Smooth muscle cell (in vitro differentiated cells): ENCODE results near the gene PTPN11. TPM values are rescaled to one million over a fixed set of nuclear protein-coding genes. Genes with fewer than 3 reads are reported as not detected.

Source experiments
- DNase-seq: peaks from one replicate; lab custom pipeline; 2025; ENCODE audit not compliant: unreplicated experiment; lab: John Stamatoyannopoulos, UW
- H2AFZ ChIP-seq: fragments of 200-600 bp; sonication (generic); 2 replicates; pipeline ENCODE4 v1.6.0; 2016; ENCODE audit warnings: antibody characterized with exemption, low read depth, mild to moderate bottlenecking
- H3F3A ChIP-seq: fragments of 200-600 bp; sonication (generic); 2 replicates; pipeline ENCODE4 v1.6.0; 2017; ENCODE audit warnings: antibody characterized with exemption, low read depth
- H3K27ac ChIP-seq: fragments of 200-600 bp; sonication (generic); 2 replicates; pipeline ENCODE4 v1.5.1; 2016; ENCODE audit warnings: low read depth, mild to moderate bottlenecking
- H3K27me3 ChIP-seq: fragments of 200-600 bp; sonication (generic); 2 replicates; pipeline ENCODE4 v1.6.1; 2016; ENCODE audit warnings: low read depth, mild to moderate bottlenecking
- H3K36me3 ChIP-seq: fragments of 200-600 bp; sonication (generic); 2 replicates; pipeline ENCODE4 v1.5.1; 2016; ENCODE audit warnings: low read depth
- H3K4me1 ChIP-seq: fragments of 200-600 bp; sonication (generic); 2 replicates; pipeline ENCODE4 v1.5.1; 2016; ENCODE audit warnings: low read depth
- H3K4me2 ChIP-seq: fragments of 200-600 bp; sonication (generic); 2 replicates; pipeline ENCODE4 v1.6.0; 2016; ENCODE audit warnings: mild to moderate bottlenecking
- H3K4me3 ChIP-seq: fragments of 200-600 bp; sonication (generic); 2 replicates; pipeline ENCODE4 v1.5.1; 2016; ENCODE audit warnings: mild to moderate bottlenecking
- H3K79me2 ChIP-seq: fragments of 200-600 bp; sonication (generic); 2 replicates; pipeline ENCODE4 v1.6.0; 2016; ENCODE audit warnings: low read depth, mild to moderate bottlenecking
- H3K9ac ChIP-seq: fragments of 200-600 bp; sonication (generic); 2 replicates; pipeline ENCODE4 v1.6.0; 2016; ENCODE audit warnings: low read depth
- H3K9me3 ChIP-seq: fragments of 200-600 bp; sonication (generic); replicated peaks from 2 replicates; pipeline ENCODE4 v1.5.1; 2016; ENCODE audit warnings: low read depth
- H4K20me1 ChIP-seq: fragments of 200-600 bp; sonication (generic); 2 replicates; pipeline ENCODE4 v1.6.0; 2016; ENCODE audit warnings: low read depth
- WGBS: methylation state at CpG from one replicate; pipeline ENCODE4 v1.1.7; 2016; ENCODE audit warnings: low lambda C conversion rate; 5-methylcytosine and 5-hydroxymethylcytosine counted together
- polyA plus RNA-seq: library from polyadenylated mRNA; unstranded; fragments of >200 nt; fragmentation: Nextera tagmentation; extraction: Ambion mirVana; gene quantifications from 2 replicates; pipeline ENCODE4 v1.2.1, GENCODE V29; 2016
- total RNA-seq: library from RNA; depleted of rRNA; stranded (reverse); fragments of >200 nt; gene quantifications from 2 replicates; pipeline ENCODE4 v1.2.3, GENCODE V29; 2014
- TF ChIP-seq, protein P1 (sequence below): fragments of 200-600 bp; sonication (generic); IDR thresholded peaks from 2 replicates; pipeline ENCODE4 v1.5.1; 2017; ENCODE audit warnings: borderline replicate concordance, mild to moderate bottlenecking, antibody characterized with exemption; ENCODE audit not compliant: insufficient read depth, poor library complexity, severe bottlenecking

The PTPN11 gene
- total RNA-seq (73.7 and 77.2 TPM in 2 replicates), polyA plus RNA-seq (44.6 and 60.7 TPM in 2 replicates)

DNA sequence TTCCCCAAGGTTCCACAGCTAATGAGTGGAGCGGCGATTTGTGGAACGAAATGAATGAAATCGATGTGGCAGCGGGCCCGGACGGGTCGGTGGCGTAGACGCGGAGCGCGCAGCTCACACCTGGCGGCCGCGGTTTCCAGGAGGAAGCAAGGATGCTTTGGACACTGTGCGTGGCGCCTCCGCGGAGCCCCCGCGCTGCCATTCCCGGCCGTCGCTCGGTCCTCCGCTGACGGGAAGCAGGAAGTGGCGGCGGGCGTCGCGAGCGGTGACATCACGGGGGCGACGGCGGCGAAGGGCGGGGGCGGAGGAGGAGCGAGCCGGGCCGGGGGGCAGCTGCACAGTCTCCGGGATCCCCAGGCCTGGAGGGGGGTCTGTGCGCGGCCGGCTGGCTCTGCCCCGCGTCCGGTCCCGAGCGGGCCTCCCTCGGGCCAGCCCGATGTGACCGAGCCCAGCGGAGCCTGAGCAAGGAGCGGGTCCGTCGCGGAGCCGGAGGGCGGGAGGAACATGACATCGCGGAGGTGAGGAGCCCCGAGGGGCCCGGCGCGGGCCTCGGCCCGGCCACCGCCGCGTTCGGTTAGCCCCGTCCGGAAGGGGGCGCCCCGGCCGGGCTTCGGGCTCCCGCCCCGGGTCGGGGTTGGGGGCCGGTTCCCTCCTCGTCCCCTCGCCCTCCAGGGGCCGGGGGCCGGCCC is at the start of gene PTPN11:
Gene PTPN11 (plus strand): TSS at position 340 of the 689 bp plus-strand sequence. CDS start 165 bp downstream, at position 505.
- Histone ChIP-seq H2AFZ (peak within 1 kb of the TSS; percentile 64), H3K4me1 (peaks cover 15% of the 10 kb centered on the region), H4K20me1 (peaks cover 42% of the 10 kb centered on the region), H3F3A (no peaks in the 10 kb centered on the region), H3K9ac (peak within 1 kb of the TSS; percentile 100), H3K4me3 (peak within 1 kb of the TSS; percentile 79), H3K79me2 (peaks cover 56% of the 10 kb centered on the region), H3K27ac (peak within 1 kb of the TSS; percentile 97), H3K27me3 (no peaks in the 10 kb centered on the region), H3K9me3 (no peaks in the 10 kb centered on the region), H3K36me3 (no peaks in the 10 kb centered on the region), H3K4me2 (peak within 1 kb of the TSS; percentile 94)
- DNase-seq: peak; percentile 81
- TF ChIP-seq, protein P1, sequence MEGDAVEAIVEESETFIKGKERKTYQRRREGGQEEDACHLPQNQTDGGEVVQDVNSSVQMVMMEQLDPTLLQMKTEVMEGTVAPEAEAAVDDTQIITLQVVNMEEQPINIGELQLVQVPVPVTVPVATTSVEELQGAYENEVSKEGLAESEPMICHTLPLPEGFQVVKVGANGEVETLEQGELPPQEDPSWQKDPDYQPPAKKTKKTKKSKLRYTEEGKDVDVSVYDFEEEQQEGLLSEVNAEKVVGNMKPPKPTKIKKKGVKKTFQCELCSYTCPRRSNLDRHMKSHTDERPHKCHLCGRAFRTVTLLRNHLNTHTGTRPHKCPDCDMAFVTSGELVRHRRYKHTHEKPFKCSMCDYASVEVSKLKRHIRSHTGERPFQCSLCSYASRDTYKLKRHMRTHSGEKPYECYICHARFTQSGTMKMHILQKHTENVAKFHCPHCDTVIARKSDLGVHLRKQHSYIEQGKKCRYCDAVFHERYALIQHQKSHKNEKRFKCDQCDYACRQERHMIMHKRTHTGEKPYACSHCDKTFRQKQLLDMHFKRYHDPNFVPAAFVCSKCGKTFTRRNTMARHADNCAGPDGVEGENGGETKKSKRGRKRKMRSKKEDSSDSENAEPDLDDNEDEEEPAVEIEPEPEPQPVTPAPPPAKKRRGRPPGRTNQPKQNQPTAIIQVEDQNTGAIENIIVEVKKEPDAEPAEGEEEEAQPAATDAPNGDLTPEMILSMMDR: peak; percentile 59
- WGBS: 2% methylated on average over 48 of the region's 89 CpGs

DNA sequence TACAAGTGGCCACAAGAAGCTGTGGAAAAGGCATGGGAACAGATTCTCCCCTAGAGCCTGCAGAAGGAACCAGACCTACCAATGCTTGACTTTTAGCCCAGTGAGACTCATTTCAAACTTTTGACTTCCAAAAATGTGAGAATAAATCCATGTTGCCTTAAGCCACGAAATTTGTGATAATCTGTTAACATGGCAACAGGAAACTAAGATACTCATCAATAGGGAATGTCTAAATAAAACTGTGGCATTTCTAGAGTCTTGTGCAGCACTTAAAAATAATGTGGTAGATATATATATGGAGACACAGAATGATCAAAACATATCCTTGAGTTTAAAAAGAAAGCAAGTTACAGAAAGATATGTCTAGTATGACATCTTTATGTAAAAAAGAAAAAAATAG is 48.5 kb upstream of the PTPN11 start:
- DNase-seq: no peak
- TF ChIP-seq, protein P1: no peak
- 70% methylated on average over 1 of the region's 1 CpG for whole genome bisulfite sequencing
- peaks cover 93% of the 10 kb centered on the region for H3K79me2 ChIP-seq
- no peaks in the 10 kb centered on the region for H3K9me3 ChIP-seq
- H3K36me3 ChIP-seq: no peaks in the 10 kb centered on the region
- no peak overlapping the region for H3K27ac ChIP-seq
- H3K27me3 ChIP-seq: no peaks in the 10 kb centered on the region
- peaks cover 97% of the 10 kb centered on the region for H4K20me1 ChIP-seq
- no peak overlapping the region for H3K4me3 ChIP-seq
- H3F3A ChIP-seq: no peaks in the 10 kb centered on the region
- no peak overlapping the region for H3K4me2 ChIP-seq
- no peak overlapping the region for H2AFZ ChIP-seq
- H3K9ac ChIP-seq: no peak overlapping the region
- H3K4me1 ChIP-seq: no peaks in the 10 kb centered on the region

DNA sequence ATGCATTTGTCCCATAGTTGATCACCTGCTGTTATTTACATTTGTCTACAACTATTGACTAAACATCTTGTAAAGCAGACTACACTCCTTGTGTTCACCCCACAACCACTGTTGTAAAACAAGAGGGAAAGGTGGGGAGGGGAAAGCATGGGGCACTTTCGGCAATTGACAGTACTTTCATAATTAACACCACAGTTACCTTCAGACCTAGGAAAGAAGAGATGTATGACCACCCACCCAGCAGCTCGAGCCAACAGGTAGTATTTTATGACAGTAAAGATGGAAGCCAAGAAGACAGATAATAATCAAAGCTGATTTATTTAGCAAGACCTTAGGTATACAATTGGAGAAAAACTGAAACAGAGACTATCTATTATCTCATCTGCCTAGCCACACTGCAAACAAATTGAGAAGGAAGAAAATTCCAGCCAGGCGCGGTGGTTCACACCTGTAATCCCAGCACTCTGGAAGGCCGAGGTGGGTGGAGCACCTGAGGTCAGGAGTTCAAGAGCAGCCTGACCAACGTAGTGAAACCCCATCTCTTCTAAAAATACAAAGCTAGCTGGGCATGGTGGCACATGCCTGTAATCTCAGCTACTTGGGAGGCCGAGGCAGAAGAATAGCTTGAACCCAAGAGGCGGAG is 47.8 kb upstream of the PTPN11 start:
- WGBS: 89% methylated on average over 8 of the region's 8 CpGs
- Histone ChIP-seq H4K20me1 (peaks cover 98% of the 10 kb centered on the region), H3K36me3 (no peaks in the 10 kb centered on the region), H3K27me3 (no peaks in the 10 kb centered on the region), H3F3A (no peaks in the 10 kb centered on the region), H3K4me2 (no peak overlapping the region), H3K79me2 (peaks cover 91% of the 10 kb centered on the region), H3K4me1 (no peaks in the 10 kb centered on the region), H3K27ac (no peak overlapping the region), H2AFZ (no peak overlapping the region), H3K9me3 (no peaks in the 10 kb centered on the region), H3K4me3 (no peak overlapping the region), H3K9ac (no peak overlapping the region)
- no peak for DNase-seq
- TF ChIP-seq, protein P1: no peak
